WI38 (cell line): ENCODE data around the gene DNAAF5.

ENCODE experiments used
- H3K4me3 ChIP-seq: 2 replicates; pipeline ENCODE4 v1.5.1; 2011; ENCODE audit warnings: low read depth, mild to moderate bottlenecking, control low read depth, low read length
- TF ChIP-seq, protein P1 (sequence below): IDR thresholded peaks from 2 replicates; pipeline ENCODE4 v1.5.1; 2012; ENCODE audit warnings: low read depth, mild to moderate bottlenecking, control low read depth, low read length

Gene DNAAF5

GRCh38 chr7:745431-746154 lies 19.1 kb downstream of the DNAAF5 start:
- TF ChIP-seq, protein P1, sequence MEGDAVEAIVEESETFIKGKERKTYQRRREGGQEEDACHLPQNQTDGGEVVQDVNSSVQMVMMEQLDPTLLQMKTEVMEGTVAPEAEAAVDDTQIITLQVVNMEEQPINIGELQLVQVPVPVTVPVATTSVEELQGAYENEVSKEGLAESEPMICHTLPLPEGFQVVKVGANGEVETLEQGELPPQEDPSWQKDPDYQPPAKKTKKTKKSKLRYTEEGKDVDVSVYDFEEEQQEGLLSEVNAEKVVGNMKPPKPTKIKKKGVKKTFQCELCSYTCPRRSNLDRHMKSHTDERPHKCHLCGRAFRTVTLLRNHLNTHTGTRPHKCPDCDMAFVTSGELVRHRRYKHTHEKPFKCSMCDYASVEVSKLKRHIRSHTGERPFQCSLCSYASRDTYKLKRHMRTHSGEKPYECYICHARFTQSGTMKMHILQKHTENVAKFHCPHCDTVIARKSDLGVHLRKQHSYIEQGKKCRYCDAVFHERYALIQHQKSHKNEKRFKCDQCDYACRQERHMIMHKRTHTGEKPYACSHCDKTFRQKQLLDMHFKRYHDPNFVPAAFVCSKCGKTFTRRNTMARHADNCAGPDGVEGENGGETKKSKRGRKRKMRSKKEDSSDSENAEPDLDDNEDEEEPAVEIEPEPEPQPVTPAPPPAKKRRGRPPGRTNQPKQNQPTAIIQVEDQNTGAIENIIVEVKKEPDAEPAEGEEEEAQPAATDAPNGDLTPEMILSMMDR = no peak
- no peak overlapping the region for H3K4me3 ChIP-seq

DNA sequence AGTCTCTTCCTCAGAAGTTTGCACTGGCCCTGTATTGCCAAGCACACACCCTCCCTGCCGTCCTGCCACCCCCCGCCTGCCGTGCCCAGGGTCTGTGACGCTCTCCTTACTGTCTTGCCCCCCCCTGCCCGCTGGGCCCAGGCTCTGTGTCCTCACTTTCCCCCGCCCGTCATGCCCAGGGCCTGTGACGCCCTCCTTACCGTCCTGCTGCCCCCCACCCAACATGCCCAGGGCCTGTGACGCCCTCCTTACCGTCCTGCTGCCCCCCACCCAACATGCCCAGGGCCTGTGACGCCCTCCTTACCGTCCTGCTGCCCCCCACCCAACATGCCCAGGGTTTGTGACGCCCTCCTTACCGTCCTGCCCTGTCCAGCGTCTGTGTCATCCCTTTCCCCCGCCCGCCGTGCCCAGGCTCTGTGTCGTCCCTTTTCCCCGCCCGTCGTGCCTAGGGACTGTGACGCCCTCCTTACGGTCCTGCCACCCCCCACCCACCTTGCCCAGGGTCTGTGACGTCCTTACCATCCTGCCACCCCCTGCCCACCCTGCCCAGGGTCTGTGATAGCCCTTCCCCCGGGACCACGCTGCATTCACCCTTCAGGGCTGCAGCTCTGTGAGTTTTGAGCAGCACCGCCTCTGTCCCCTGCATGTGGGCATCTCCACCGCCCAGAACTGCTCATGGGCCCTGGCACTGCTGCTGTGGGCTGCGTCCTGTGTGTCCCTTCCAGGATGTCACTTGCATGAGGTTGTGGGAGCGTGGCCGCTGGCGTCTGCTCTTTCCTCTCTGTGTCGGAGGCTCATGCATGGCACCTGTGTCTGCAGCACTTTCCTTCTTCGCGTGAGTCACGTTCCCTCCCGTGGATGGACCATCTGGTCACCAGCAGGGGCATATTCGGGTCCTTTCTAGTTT lies 19.9 kb downstream of the DNAAF5 start:
- H3K4me3 ChIP-seq = no peak overlapping the region
- TF ChIP-seq, protein P1 = no peak

DNA sequence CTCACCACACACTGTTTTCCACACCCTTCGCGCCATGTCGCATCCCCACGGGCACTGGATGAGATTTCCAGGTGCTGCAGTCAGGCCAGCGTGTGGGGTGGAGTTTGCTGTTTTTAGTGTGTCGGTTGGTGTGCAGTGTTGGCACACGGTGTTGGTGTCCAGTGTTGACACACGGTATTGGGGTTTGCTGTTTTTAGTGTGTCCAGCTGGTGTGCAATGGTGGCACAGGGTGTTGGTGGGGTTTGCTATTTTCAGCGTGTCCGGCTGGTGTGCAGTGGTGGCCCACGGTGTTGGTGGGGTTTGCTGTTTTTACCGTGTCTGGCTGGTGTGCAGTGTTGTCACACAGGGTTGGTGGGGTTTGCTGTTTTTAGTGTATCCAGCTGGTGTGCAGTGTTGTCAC lies 20.7 kb downstream of the DNAAF5 start:
- TF ChIP-seq, protein P1 = no peak
- no peak overlapping the region for H3K4me3 ChIP-seq

- H3K4me3 ChIP-seq = no peak overlapping the region
- TF ChIP-seq, protein P1 = no peak
Observed at GRCh38 chr7:748446-748845, 21.9 kb downstream of the DNAAF5 start.

DNA sequence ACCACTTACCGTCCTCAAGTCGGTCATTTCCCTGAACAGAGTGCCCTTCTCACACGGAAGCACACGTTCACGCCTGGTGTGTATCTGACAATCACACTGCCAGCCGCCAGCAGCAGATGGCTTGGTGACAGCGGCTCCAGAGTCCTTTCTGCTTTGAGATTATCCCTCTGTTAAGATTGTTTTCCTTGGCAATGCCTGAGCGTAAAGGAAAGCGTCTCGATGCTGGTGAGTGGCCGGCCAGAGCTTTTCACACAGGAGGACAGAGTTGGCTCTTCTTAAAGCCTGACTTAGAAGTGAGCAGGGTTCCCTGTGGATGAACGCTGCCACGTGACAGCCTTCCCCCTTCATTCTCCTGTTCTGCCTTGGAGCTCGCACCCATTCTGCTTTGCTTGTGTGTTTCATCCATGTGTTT lies 22.6 kb downstream of the DNAAF5 start:
- TF ChIP-seq, protein P1 = no peak
- H3K4me3 ChIP-seq = no peak overlapping the region

DNA sequence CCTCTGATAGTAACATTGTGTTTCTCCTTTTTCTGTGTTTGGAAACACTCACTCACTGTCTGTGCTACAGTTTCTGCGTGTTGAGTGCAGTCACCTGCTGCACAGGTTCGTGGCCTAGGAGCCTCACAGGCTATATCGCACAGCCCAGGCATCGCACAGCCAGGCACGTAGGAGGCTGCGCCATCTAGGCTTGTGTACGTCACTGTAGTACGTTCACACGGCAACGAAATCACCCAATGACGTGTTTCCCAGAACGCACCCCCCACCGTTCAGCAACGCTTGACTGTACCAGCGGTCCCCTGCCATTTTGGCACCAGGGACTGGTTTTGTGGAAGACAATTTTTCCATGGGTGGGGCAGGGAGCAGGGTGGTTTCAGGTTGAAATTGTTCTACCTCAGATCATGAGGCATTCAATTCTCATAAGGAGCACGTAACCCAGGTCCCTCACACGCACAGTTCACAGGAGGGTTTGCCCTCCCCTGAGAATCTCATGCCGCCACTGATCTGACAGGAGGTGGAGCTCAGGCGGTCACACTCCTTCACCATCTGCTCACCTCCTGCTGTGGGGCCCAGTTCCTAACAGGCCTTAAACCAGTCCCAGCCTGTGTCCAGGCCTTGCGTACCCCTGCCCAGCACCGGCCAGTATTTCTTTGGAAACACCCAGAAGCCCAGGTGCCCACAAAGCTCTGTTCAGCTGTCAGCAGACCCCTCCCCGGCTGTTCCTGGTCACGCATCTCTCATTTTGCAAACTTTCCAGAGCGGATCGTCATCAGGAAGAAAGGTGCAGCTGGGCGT lies 23.8 kb downstream of the DNAAF5 start:
- TF ChIP-seq, protein P1 = no peak

More for the DNA sequence above, 23.8 kb downstream of the DNAAF5 start:
- H3K4me3 ChIP-seq = no peak overlapping the region
